ENCODE data around the gene PLXNA4. TPM values are rescaled to one million over a fixed set of nuclear protein-coding genes. Genes with fewer than 3 reads are reported as not detected.
"Not testable (repeated sequence)": the region's sequence is repeated elsewhere in the genome, so short reads cannot be mapped to it uniquely, and the experiment has no call there.

The PLXNA4 gene
- 5.7 TPM for total RNA-seq

DNA sequence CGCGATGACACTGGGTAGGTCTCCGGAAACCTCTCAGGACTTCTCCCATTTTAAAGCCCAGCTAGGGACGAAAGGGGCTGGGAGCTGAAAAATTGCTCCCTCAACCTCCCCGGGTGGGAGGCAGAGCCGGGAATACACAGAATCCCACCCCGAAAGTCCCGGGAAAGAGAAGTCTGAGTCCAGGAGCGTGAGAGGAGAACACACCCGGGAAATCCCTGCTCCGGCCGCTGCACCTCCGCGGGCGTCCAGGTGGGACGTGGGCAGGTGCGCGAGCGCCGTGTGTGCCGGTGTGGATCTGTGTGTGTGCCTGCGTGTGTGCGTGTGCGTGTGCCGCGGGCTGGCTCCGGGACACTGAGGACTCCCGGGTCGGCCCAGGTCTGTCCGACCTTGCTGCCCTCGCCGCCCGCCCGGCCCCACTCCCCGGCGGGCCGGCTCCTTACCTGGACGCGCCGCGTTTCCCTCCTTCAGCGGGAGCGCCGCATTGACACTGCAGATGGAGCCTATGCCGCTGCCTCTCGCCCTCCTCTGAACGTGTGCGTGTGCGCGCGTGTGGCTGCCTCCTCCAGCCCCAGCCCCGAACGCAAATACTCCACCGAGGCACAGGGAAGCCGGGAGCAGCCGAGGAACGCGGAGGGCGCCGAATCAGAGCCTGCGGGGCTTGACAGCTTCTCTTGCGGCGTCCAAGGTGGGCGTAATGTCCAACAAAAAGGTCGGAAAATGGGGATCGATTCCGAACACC, at the start of gene PLXNA4:
PLXNA4 (minus strand) TSS at position 489 of the 739 bp plus-strand sequence. CDS start 67,777 bp downstream, outside the sequence.
- peak; percentile 21 for DNase-seq

- no peak for DNase-seq
Observed at GRCh38 chr7:132625651-132626050, 49.4 kb upstream of the PLXNA4 start.

DNA sequence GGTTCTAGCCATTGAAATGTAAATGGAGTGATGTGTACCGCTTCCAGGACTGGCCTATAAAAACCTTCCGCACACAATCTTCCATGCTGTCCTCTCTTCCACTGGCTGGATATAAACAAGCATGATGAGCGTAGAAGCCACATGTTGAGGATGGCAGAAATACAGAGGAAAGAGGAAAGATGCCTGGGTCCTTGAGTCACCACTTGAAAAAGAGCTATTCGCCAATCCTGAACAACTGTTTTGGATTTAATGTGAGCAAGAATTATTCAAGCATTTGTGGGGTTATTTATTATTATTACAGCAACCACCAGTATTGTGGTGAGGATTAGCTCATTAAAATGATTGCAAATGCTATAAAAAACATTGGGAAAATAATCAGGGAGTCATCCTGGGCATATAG, 45.8 kb upstream of the PLXNA4 start:
- DNase-seq: no peak

DNA sequence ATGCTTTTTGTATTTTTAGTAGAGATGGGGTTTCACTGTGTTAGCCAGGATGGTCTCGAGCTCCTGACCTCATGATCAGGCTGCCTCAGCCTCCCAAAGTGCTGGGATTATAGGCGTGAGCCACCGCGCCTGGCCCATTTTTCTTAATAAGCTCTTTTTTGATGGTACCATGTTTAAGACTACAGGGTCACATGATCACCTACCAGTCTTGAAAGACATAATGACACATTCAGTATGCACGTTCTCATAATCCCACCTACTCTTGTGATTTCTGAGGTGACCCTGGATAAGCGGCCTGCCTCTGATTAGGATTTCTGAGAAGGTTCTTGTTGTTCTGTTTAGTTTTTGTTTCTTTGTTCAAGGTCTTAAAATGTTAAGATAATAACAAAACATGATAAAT, 43.7 kb upstream of the PLXNA4 start:
- no peak for DNase-seq

DNA sequence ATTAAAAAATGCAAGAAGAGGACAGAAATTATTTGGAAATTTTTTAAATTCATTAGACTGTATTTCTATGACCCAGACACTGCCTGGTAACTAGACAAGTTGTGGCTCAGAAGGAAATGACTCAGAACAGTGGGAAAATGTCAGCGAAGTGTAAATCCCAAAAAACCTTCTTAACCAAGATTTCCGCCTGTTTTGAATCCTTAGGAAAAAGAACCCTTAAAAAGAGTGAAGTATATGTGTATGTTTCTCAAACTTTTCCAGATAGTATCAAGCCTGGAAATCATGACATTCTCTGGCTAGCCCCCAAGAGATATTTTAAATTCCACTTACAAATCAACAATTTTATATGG, 42.7 kb upstream of the PLXNA4 start:
- no peak for DNase-seq

DNA sequence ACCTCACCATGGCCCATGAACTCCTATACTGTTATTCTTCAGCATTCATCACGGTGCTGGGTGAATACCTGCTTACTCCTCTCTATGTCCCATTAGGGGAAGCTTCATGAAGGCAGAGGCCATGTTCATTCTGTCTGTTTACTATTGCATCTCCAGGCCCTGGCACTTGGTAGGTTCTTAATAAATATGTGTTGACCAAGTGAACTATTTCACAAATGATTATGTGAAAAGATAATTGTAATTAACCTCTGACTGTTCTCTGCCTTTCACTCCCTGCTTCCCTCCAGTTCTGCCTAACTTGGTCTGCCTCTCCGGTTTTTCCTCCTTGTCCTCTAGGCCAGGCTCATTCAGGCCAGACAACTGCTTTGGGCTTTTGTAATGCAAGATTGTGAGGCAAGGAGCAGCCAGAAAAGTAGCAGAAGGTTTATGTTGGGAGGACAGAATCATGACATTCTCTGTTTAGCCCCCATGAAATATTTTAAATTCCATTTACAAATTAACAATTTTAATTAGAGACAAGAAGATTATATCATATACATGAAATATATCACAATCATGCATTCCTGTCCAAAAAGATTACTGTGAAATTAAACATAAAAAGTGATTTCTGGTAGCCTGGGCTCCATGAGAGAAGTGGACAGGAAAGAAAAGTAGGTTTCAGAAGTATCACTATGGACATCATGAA, 42.1 kb upstream of the PLXNA4 start:
- DNase-seq: no peak

DNA sequence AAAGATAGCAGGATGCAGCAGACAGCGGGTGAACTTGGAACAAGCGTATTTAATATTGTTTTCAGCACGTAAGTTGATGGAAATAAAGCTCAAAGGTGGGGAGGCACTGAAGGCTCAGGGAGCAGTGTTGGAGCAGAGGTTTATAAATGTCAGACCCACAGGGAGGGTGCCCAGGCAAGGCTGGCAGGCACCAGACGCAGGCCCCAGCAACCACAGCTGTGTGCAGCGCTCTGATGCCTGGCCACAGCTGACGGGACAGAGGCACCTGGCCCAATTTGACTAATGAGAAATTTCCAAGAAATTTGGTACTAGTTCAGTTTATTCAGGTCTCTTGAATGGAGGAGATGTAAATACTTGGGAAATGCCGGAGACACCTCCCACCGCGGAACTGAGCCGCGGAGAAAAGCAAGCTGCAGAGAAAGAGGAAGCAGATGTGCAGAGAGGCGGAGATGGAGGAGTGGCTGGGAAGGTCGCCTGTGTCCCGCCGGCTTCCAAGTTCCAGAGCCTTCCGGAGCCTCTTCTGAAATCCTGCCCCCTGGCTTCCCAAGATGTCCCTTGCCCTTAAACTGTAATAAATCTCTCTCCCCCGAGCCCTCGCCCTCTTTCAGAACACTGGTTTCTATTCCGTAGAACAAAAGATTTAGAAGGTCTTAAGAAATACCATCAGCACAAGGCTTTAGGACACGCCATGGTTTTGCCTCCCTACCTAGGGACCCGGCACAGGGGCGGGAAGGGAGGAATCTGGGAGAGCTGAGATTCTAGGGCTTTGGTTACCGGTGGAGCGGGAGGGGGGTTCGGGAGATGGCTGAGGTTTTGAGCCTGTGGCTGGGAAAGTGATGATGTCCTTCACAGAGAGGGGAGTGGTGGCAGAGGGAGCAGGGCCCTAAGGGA, 38.4 kb upstream of the PLXNA4 start:
- DNase-seq: peak; percentile 65

- DNase-seq: no peak
Observed at GRCh38 chr7:132613737-132614136, 37.5 kb upstream of the PLXNA4 start.

- DNase-seq: no peak
Observed at GRCh38 chr7:132610995-132611394, 34.7 kb upstream of the PLXNA4 start.

DNA sequence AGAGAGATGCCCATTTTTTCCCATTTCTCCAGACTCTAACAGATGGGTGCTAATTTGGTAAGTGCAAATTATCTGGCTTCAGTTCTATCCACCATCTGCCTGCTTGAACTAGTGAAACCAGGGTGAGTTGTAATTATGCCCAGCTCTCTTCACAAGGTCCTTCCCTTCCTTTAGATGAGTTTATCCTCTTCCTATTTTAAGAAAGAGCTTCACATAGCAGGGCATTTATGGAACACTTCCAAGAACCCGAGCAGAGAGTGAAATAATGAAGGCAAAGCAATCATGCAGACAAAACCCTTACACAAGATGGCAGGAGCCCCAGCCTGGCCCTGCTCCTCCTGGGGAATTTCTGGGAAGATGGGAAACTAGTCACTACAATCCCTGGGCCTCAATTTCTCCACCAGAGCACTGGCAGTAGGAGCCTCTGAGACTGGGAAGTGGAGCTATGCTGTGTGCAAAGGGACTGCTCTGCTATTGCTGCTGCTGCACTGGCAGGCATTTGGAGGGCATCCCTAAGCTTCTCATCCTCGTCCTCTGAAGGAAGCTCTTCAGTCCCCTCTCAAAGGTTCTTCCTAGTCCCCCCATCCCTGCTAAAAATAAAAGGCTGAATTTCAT, 33.7 kb upstream of the PLXNA4 start:
- peak; percentile 7 for DNase-seq

- no peak for DNase-seq
Observed at GRCh38 chr7:132609222-132609621, 33.0 kb upstream of the PLXNA4 start.

DNA sequence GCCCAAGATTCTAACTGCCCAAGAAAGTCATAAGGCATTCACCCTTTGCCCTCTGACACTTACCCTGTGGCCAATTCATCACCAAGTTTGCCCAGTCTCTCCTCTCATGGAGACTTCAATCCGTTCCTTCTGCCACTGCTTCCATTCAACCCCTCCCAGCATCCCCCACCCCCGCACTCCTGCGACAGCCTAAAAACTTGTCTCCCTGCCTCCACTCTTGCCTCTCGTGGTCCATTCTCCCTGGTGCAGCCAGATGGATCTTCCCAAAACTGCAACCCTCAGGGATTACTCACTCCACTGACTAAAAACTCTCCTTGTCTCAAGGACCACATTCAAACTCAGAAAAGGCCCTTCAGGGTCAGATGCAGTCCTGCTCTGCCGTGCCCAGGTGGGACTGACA, 32.3 kb upstream of the PLXNA4 start:
- no peak for DNase-seq

DNA sequence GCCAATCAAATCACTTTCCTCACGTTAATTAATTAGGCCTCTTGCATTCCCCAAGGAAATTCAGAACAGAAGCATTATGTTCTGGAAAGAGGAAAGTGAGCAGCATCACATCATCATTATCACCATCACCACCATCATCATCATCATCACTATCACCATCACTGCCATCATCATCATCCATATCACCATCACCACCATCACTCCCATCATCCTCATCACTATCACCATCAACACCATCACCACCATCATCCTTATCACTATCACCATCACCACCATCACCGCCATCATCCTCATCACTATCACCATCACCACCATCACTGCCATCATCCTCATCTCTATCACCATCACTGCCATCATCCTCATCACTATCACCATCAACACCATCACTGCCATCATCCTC, 31.4 kb upstream of the PLXNA4 start:
- no peak for DNase-seq

GRCh38 chr7:132604121-132604520, 27.9 kb upstream of the PLXNA4 start:
- no peak for DNase-seq

- no peak for DNase-seq
Observed at GRCh38 chr7:132603220-132603833, 27.1 kb upstream of the PLXNA4 start.

GRCh38 chr7:132601783-132602182, 25.5 kb upstream of the PLXNA4 start:
- no peak for DNase-seq

GRCh38 chr7:132596588-132596987, 20.3 kb upstream of the PLXNA4 start:
- DNase-seq: no peak

DNA sequence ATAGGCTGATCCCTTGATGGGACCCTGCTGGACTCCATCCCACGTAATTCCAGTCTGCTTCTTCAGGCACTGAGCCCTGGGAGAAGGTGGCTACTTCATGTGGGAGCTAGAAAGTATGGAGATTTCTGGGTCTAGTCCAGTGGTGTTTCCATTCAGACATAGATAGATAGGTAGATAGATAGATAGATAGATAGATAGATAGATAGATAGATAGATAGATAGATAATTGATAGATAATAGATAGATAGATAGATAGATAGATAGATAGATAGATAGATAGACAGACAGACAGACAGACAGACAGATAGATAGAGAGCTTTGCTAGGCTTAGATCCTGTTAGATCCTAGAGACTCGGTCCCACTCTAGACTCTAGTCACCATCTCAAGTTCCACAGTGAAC, 18.5 kb upstream of the PLXNA4 start:
- DNase-seq: not testable (repeated sequence)

DNA sequence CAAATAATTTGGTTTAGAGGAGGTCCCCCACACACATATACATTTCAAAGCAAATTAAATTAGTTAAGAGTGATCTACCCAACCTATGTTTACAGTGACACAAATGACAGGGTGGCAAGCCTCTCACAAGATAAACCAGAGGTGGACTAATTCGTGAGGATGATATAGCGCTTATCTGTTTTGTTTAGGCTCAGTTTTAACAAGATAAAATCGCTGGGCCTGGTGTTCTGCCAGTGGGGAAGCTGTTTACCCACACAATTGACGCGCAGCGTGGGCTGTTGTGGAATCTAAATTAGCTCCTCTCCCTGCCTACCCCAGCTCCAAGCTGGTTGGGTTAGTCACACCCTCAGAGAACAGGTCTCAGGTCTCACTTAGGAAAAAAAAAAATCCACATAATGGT, 16.7 kb upstream of the PLXNA4 start:
- DNase-seq: no peak

GRCh38 chr7:132592231-132592920, 16.1 kb upstream of the PLXNA4 start:
- no peak for DNase-seq

DNA sequence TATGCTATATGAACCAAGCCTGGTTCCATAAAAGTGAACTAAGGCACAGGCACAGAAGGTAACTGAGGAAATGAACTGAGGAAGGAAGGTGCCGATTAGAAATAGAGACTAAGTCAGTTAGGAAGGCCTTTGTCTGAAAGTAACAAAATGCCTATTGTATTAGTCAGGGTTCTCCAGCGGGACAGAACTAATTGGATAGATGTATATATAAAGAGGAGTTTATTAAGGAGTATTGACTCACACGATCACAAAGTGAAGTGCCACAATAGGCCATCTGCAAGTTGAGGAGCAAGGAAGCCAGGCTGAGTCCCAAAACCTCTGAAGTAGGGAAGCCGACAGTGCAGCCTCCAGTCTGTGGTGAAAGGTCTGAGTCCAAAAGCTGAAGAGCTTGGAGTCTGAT, 13.9 kb upstream of the PLXNA4 start:
- DNase-seq: no peak

GRCh38 chr7:132588596-132588995, 12.3 kb upstream of the PLXNA4 start:
- no peak for DNase-seq

All from tongue (tissue), 2 donors.